Activated CD8-positive, alpha-beta T cell treated with anti-CD3 and anti-CD28 coated beads, Interleukin-2, amount 10 ng/mL, durations not matched to agents 7 days and 5 days (primary cell): ENCODE results near the gene VMO1. TPM values are rescaled to one million over a fixed set of nuclear protein-coding genes. Genes with fewer than 3 reads are reported as not detected.

Experiments used
- ATAC-seq: fragments of 150-1000 bp; cut with Tn5 transposase; one replicate; pipeline ENCODE4 v1.10.0; 2021; ENCODE audit warnings: moderate library complexity
- CTCF ChIA-PET: fragments of 350-600 bp; sonication (Branson Sonifier 250); formaldehyde crosslinking; loops from one replicate; lab custom pipeline; 2021; ENCODE audit warnings: antibody characterized with exemption; lab: Charles Lee
- POLR2A ChIA-PET: fragments of 350-600 bp; sonication (Branson Sonifier 250); formaldehyde crosslinking; loops from one replicate; lab custom pipeline; 2021; ENCODE audit warnings: antibody characterized with exemption; lab: Charles Lee
- DNase-seq: peaks from one replicate; pipeline ENCODE4 v3.0.0-alpha.2; 2020
- H3K27ac Mint-ChIP-seq: one replicate; pipeline ENCODE4 v1.8.0; 2021; ENCODE audit warnings: mild to moderate bottlenecking, mixed read lengths
- H3K27me3 Mint-ChIP-seq: one replicate; pipeline ENCODE4 v1.8.0; 2021; ENCODE audit warnings: low read depth, mixed read lengths
- H3K36me3 Mint-ChIP-seq: one replicate; pipeline ENCODE4 v1.8.0; 2021; ENCODE audit warnings: low read depth, mixed read lengths
- H3K4me1 Mint-ChIP-seq: one replicate; pipeline ENCODE4 v1.8.0; 2021; ENCODE audit warnings: low read depth, mixed read lengths
- H3K4me3 Mint-ChIP-seq: one replicate; pipeline ENCODE4 v1.8.0; 2021; ENCODE audit warnings: mild to moderate bottlenecking, mixed read lengths
- H3K9me3 Mint-ChIP-seq: one replicate; pipeline ENCODE4 v1.8.0; 2022; ENCODE audit warnings: mixed read lengths; ENCODE audit not compliant: insufficient read depth
- total RNA-seq, 2 experiments: library from RNA; stranded (reverse); gene quantifications; one replicate each; pipeline ENCODE4 v1.2.3, GENCODE V29; 2021

The VMO1 gene
- total RNA-seq, 2 experiments from 2014 or later, result not detected

- Mint-ChIP-seq H3K27me3 (peaks cover 5% of the 10 kb centered on the region), H3K4me3 (peak overlapping the region; percentile 100), H3K36me3 (peaks cover 25% of the 10 kb centered on the region), H3K9me3 (no peaks in the 10 kb centered on the region), H3K4me1 (peaks cover 21% of the 10 kb centered on the region), H3K27ac (peak overlapping the region; percentile 95)
- DNase-seq, result peak; percentile 49
- ChIA-PET POLR2A (interaction anchor here (0.7 to 1.2 kb wide), 4 partner anchors 10 to 89 kb away, joined by 3 to 5 read pairs (median 4); partner anchors contain the start of gene PLD2), CTCF (interaction anchor here (0.9 to 2.2 kb wide), 5 partner anchors 11 to 107 kb away, joined by 4 to 6 read pairs (median 4); partner anchors contain the start of genes ARRB2, CHRNE and PLD2)
- ATAC-seq, result peak; percentile 37
These were observed 10.4 kb upstream of the VMO1 start for GRCh38 chr17:4796552-4796920.

GRCh38 chr17:4795168-4795567, 9.0 kb upstream of the VMO1 start:
- ChIA-PET POLR2A (no interaction called here), CTCF (no interaction called here)
- H3K27ac Mint-ChIP-seq, result peak overlapping the region; percentile 95
- H3K27me3 Mint-ChIP-seq, result peaks cover 5% of the 10 kb centered on the region
- H3K36me3 Mint-ChIP-seq, result peaks cover 19% of the 10 kb centered on the region
- H3K9me3 Mint-ChIP-seq, result no peaks in the 10 kb centered on the region
- peak overlapping the region; percentile 100 for H3K4me3 Mint-ChIP-seq
- peaks cover 27% of the 10 kb centered on the region for H3K4me1 Mint-ChIP-seq
- ATAC-seq, result no peak
- no peak for DNase-seq

- POLR2A ChIA-PET, result interaction anchor here (0.8 to 2.8 kb wide), 7 partner anchors 11 to 102 kb away, joined by 3 to 12 read pairs (median 6); partner anchors contain the start of genes MED11, PLD2 and TM4SF5
- peaks cover 26% of the 10 kb centered on the region for H3K4me1 Mint-ChIP-seq
- H3K36me3 Mint-ChIP-seq, result no peaks in the 10 kb centered on the region
- no peaks in the 10 kb centered on the region for H3K9me3 Mint-ChIP-seq
- ATAC-seq (no peak), DNase-seq (no peak)
- peak overlapping the region; percentile 80 for H3K4me3 Mint-ChIP-seq
- H3K27ac Mint-ChIP-seq, result peak overlapping the region; percentile 93
- peaks cover 34% of the 10 kb centered on the region for H3K27me3 Mint-ChIP-seq
- CTCF ChIA-PET, result interaction anchor here (0.6 to 3.3 kb wide), 34 partner anchors 8 to 273 kb away, joined by 3 to 37 read pairs (median 4); partner anchors contain the start of genes ARRB2, C17orf107, CHRNE and MED11
These were observed 4.5 kb upstream of the VMO1 start for GRCh38 chr17:4790705-4791088.

GRCh38 chr17:4789951-4790704, 4.0 kb upstream of the VMO1 start:
- Mint-ChIP-seq H3K4me1 (peaks cover 28% of the 10 kb centered on the region), H3K4me3 (peak overlapping the region; percentile 80), H3K27ac (peak overlapping the region; percentile 93), H3K36me3 (no peaks in the 10 kb centered on the region), H3K27me3 (peaks cover 39% of the 10 kb centered on the region), H3K9me3 (no peaks in the 10 kb centered on the region)
- CTCF ChIA-PET, result interaction anchor here (0.6 to 3.3 kb wide), 41 partner anchors 9 to 273 kb away, joined by 3 to 37 read pairs (median 4); partner anchors contain the start of genes ARRB2, C17orf107, CHRNE and MED11
- DNase-seq (peak; percentile 85), ATAC-seq (peak; percentile 95)
- POLR2A ChIA-PET, result interaction anchor here (0.5 to 2.8 kb wide), 12 partner anchors 11 to 130 kb away, joined by 3 to 12 read pairs (median 4); partner anchors contain the start of genes MED11, PLD2 and TM4SF5

GRCh38 chr17:4789701-4789950, 3.5 kb upstream of the VMO1 start:
- Mint-ChIP-seq H3K27ac (peak overlapping the region; percentile 81), H3K27me3 (peaks cover 43% of the 10 kb centered on the region), H3K9me3 (no peaks in the 10 kb centered on the region), H3K36me3 (no peaks in the 10 kb centered on the region), H3K4me3 (peak overlapping the region; percentile 80), H3K4me1 (peaks cover 29% of the 10 kb centered on the region)
- no peak for ATAC-seq
- no peak for DNase-seq
- POLR2A ChIA-PET, result interaction anchor here (0.5 to 2.8 kb wide), 9 partner anchors 10 to 129 kb away, joined by 3 to 12 read pairs (median 4); partner anchors contain the start of genes MED11, PLD2 and TM4SF5
- CTCF ChIA-PET, result interaction anchor here (0.6 to 3.3 kb wide), 30 partner anchors 9 to 274 kb away, joined by 3 to 37 read pairs (median 4); partner anchors contain the start of genes ARRB2, C17orf107, CHRNE and MED11

GRCh38 chr17:4788807-4789700, 2.9 kb upstream of the VMO1 start, which contains the start of gene GLTPD2:
Gene GLTPD2, plus strand, starts transcription at chr17:4788964. Its CDS starts 48 bp downstream, at chr17:4789012.
- Mint-ChIP-seq H3K9me3 (no peaks in the 10 kb centered on the region), H3K36me3 (no peaks in the 10 kb centered on the region), H3K4me1 (peaks cover 29% of the 10 kb centered on the region), H3K27me3 (peaks cover 47% of the 10 kb centered on the region), H3K27ac (peak within 1 kb of the TSS; percentile 81), H3K4me3 (peak within 1 kb of the TSS; percentile 80)
- DNase-seq, result no peak
- no peak for ATAC-seq
- ChIA-PET POLR2A (interaction anchor here (0.7 to 2.8 kb wide), 7 partner anchors 17 to 86 kb away, joined by 3 to 12 read pairs (median 4); partner anchors contain the start of genes MED11, PLD2 and TM4SF5), CTCF (interaction anchor here (0.6 to 3.3 kb wide), 28 partner anchors 10 to 115 kb away, joined by 3 to 37 read pairs (median 5); partner anchors contain the start of genes ARRB2, C17orf107, CHRNE and MED11)

- ChIA-PET POLR2A (interaction anchor here (0.8 to 2.8 kb wide), 2 partner anchors 56 to 85 kb away, joined by 3 to 9 read pairs; partner anchors contain the start of gene MED11), CTCF (interaction anchor here (1.1 to 3.3 kb wide), 4 partner anchors 9 to 100 kb away, joined by 3 to 37 read pairs (median 14); partner anchors contain the start of gene ARRB2)
- no peak overlapping the region for H3K4me3 Mint-ChIP-seq
- DNase-seq (no peak), ATAC-seq (no peak)
- no peaks in the 10 kb centered on the region for H3K9me3 Mint-ChIP-seq
- H3K27me3 Mint-ChIP-seq, result peaks cover 50% of the 10 kb centered on the region
- no peaks in the 10 kb centered on the region for H3K36me3 Mint-ChIP-seq
- peaks cover 29% of the 10 kb centered on the region for H3K4me1 Mint-ChIP-seq
- H3K27ac Mint-ChIP-seq, result no peak overlapping the region
These were observed 2.1 kb upstream of the VMO1 start for GRCh38 chr17:4788159-4788806.

GRCh38 chr17:4786516-4786915, 352 bp upstream of the VMO1 start:
- Mint-ChIP-seq H3K4me1 (peaks cover 29% of the 10 kb centered on the region), H3K9me3 (no peaks in the 10 kb centered on the region), H3K27me3 (peaks cover 59% of the 10 kb centered on the region), H3K27ac (no peak overlapping the region), H3K4me3 (no peak overlapping the region), H3K36me3 (no peaks in the 10 kb centered on the region)
- ChIA-PET CTCF (interaction anchor here (0.8 to 1.6 kb wide), 3 partner anchors 54 to 95 kb away, joined by 3 to 4 read pairs (median 3); no protein-coding TSS in a partner anchor), POLR2A (interaction anchor here (0.8 kb wide), 1 partner anchor 50 kb away, joined by 3 read pairs; no protein-coding TSS in a partner anchor)
- no peak for ATAC-seq
- no peak for DNase-seq

GRCh38 chr17:4785311-4786105, 656 bp downstream of the VMO1 start:
- H3K36me3 Mint-ChIP-seq, result no peaks in the 10 kb centered on the region
- no peaks in the 10 kb centered on the region for H3K9me3 Mint-ChIP-seq
- no peak for DNase-seq
- H3K27ac Mint-ChIP-seq, result no peak overlapping the region
- H3K4me3 Mint-ChIP-seq, result no peak overlapping the region
- POLR2A ChIA-PET, result no interaction called here
- peaks cover 62% of the 10 kb centered on the region for H3K27me3 Mint-ChIP-seq
- CTCF ChIA-PET, result interaction anchor here (0.8 kb wide), 1 partner anchor 53 kb away, joined by 3 read pairs; no protein-coding TSS in a partner anchor
- H3K4me1 Mint-ChIP-seq, result peaks cover 23% of the 10 kb centered on the region
- ATAC-seq, result no peak

GRCh38 chr17:4782652-4783051, 3.5 kb downstream of the VMO1 start:
- ChIA-PET CTCF (interaction anchor here (0.6 kb wide), 1 partner anchor 150 kb away, joined by 4 read pairs; no protein-coding TSS in a partner anchor), POLR2A (interaction anchor here (0.7 kb wide), 1 partner anchor 387 kb away, joined by 3 read pairs; no protein-coding TSS in a partner anchor)
- no peak for ATAC-seq
- Mint-ChIP-seq H3K27ac (no peak overlapping the region), H3K27me3 (peaks cover 59% of the 10 kb centered on the region), H3K4me1 (peaks cover 18% of the 10 kb centered on the region), H3K9me3 (no peaks in the 10 kb centered on the region), H3K36me3 (no peaks in the 10 kb centered on the region), H3K4me3 (no peak overlapping the region)
- no peak for DNase-seq
